ENCODE data around the gene NUDT19. TPM values are rescaled to one million over a fixed set of nuclear protein-coding genes. Genes with fewer than 3 reads are reported as not detected.
"Not testable (repeated sequence)": the region's sequence is repeated elsewhere in the genome, so short reads cannot be mapped to it uniquely, and the experiment has no call there.

Gene NUDT19
- total RNA-seq, 1 experiment from 2014 or later: 35.8 TPM

DNA sequence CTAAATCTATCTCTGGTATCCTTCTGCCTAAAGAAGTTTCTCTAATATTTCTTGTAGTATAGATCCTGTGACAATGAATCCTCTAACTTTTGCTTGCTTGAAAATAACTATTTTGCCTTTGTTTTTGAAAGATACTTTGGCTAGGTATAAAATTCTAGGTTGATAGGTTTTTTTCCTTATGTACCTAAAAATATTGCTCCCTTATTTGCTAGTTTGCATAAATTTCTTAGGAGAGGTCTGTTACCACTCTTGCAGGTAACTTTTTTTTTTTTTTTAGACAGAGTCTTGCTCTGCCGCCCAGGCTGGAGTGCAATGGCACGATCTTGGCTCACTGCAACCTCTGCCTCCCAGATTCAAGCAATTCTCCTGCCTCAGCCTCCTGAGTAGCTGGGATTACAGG lies 12.4 kb downstream of the NUDT19 start:
- DNase-seq (ENCODE audit: extremely low read depth, low read depth): not testable (repeated sequence)

DNA sequence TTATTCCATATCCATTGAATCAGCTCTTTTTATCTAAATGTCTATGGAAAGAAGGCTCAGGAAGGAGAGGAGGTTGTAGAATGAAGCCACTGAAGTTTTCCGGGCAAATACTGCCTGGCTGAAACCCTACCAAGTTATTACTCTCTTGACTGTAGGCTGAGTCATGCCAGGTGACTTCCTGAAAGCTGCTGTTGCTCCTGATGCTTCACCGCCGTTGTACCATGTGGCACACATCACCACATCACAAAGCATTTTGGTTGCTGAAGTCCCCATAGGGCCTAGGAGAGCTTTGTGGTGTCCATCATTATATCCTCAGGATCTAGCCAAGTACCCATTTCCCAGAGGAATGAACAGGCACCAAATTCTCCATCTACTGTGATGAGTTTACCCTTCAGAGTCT lies 16.8 kb downstream of the NUDT19 start:
- no peak for DNase-seq (ENCODE audit: extremely low read depth, low read depth)

DNA sequence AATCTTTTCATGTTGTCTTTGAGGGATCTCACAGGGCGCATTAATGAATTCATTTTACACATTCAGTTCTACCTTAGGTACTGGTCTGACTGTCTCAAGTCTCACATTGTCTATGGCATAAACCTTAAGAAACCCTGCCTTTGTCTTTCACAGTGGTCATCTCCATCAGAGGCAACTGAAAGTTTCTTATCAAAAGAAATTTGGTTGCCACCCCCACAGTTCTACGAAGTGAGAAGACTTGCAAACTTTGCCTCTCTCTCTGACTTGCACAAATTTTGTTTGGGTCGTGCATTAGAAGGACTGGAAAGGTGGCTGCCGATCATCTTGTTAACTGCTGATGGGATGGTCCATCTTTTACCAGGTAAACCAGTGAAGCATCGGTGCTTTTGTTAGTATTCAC lies 17.4 kb downstream of the NUDT19 start:
- DNase-seq (ENCODE audit: extremely low read depth, low read depth): no peak

- DNase-seq (ENCODE audit: extremely low read depth, low read depth): no peak
These were observed 20.1 kb downstream of the NUDT19 start for GRCh38 chr19:32711747-32712146.

DNA sequence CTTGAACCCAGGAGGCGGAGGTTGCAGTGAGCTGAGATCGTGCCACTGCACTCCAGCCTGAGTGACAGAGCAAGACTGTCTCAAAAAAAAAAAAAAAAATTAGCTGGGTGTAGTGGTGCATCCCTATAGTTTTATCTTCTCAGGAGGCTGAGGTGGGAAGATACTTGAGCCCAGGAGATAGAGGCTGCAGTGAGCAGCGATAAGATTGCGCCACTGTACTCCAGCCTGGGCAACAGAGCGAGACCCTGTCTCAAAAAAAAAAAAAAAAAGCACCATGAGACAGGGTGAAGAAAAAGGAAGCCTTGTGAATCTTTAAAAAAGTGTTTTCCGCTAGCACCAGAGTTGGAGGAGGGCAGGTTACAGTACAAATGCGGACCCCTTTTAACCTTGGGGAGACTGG lies 24.6 kb downstream of the NUDT19 start:
- not testable (repeated sequence) for DNase-seq (ENCODE audit: extremely low read depth, low read depth)

GRCh38 chr19:32717496-32717895 lies 25.9 kb downstream of the NUDT19 start:
- no peak for DNase-seq (ENCODE audit: extremely low read depth, low read depth)

DNA sequence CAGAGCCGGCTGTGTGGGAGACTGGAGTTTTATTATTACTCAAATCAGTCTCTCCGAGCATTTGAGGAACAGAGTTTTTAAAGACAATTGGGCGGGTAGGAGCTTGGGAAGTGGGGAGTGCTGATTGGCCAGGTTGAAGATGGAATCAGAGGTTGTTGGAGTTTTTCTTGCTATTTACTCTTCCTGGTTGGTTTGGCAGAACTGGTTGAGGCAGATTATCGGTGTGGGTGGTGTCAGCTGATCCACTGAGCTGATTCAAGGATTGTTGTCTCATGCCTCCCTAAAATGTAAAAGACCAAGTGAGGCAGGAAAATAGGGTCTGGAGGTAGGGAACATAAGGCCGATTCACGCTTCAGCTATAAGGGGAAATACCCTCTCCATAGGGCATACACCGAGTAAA lies 26.7 kb downstream of the NUDT19 start:
- DNase-seq (ENCODE audit: extremely low read depth, low read depth): no peak

- no peak for DNase-seq (ENCODE audit: extremely low read depth, low read depth)
These were observed 28.0 kb downstream of the NUDT19 start, which contains the start of gene TDRD12 for GRCh38 chr19:32719611-32720059. Gene TDRD12 (plus strand): TSS chr19:32719767. CDS start chr19:32720073, 306 bp downstream.

DNA sequence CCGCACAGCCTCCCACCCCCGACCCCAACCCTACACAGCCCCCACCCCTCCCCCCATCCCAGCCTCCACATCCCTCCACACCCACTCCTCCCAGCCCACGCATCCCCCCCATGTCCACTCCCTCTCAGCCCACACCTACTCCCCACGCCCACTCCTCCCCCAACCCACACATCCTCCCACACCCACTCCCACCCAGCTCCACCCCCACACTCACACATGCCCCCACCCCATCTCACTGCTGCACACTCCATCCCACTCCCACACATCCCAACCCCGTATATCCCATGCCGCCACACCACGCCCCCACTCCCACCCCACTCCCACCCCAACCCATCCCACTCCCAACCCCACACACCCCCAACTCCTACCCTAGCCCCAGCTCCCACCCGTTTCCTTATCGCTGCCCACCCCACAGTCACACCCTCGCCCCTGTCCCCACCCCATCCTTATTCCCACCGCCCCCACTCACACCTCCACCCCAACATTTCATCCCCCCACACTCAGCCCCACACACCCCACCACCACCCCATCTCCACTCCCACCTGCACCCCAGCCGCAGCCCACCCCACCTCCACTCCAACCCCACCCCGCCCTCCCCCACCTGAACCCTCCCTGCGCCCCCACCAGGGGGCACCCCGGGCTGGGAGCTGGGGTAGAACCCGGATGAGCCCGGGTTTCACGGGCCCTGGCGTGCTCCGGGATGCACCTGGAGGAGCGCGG lies 28.8 kb downstream of the NUDT19 start:
- no peak for DNase-seq (ENCODE audit: extremely low read depth, low read depth)

DNA sequence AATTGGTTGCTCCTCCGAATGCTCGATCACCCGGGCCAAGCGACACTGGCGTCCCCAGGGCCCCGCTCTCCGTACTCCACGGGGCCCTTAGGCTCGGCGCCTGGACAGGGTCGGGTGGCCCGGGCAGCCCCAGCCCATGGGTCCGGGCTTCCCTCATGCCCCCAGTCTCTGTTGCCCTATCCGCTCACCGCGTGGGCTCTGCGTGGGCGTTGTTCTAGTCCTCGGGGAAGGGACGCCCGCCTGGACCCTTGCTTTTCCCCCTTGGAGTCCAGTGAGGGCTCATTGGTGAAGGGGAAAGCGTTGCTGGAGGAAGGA lies 29.3 kb downstream of the NUDT19 start:
- no peak for DNase-seq (ENCODE audit: extremely low read depth, low read depth)

DNA sequence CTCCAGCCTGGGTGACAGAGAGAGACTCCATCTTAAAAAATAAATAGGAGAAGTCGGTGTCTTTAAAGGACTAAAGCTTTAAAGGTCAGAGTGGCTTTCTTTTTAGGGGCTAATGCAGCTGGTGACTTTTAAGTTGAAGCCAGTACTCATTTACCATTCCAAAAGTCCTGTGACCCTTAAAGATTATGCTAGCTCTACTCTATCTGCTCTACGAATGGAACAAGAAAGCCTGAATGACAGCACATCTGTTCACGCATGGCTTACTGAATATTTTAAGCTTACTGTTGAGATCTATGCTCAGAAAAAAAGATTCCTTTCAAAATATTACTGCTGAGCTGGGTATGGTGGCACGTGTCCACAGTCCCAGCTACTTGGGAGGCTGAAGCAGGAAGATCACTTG lies 44.3 kb downstream of the NUDT19 start:
- DNase-seq (ENCODE audit: extremely low read depth, low read depth): no peak

- DNase-seq (ENCODE audit: extremely low read depth, low read depth): no peak
These were observed 51.4 kb downstream of the NUDT19 start for GRCh38 chr19:32743021-32743420.

GRCh38 chr19:32743447-32743846 lies 51.8 kb downstream of the NUDT19 start:
- no peak for DNase-seq (ENCODE audit: extremely low read depth, low read depth)

- no peak for DNase-seq (ENCODE audit: extremely low read depth, low read depth)
These were observed 53.1 kb downstream of the NUDT19 start for GRCh38 chr19:32744555-32745325.

GRCh38 chr19:32745594-32746251 lies 54.1 kb downstream of the NUDT19 start:
- DNase-seq (ENCODE audit: extremely low read depth, low read depth): not testable (repeated sequence)

GRCh38 chr19:32746631-32747196 lies 55.1 kb downstream of the NUDT19 start:
- DNase-seq (ENCODE audit: extremely low read depth, low read depth): not testable (repeated sequence)

- DNase-seq (ENCODE audit: extremely low read depth, low read depth): no peak
These were observed 56.9 kb downstream of the NUDT19 start for GRCh38 chr19:32748497-32748896.

GRCh38 chr19:32748948-32749347 lies 57.3 kb downstream of the NUDT19 start:
- DNase-seq (ENCODE audit: extremely low read depth, low read depth): no peak

- DNase-seq (ENCODE audit: extremely low read depth, low read depth): no peak
These were observed 57.7 kb downstream of the NUDT19 start for GRCh38 chr19:32749361-32749760.

DNA sequence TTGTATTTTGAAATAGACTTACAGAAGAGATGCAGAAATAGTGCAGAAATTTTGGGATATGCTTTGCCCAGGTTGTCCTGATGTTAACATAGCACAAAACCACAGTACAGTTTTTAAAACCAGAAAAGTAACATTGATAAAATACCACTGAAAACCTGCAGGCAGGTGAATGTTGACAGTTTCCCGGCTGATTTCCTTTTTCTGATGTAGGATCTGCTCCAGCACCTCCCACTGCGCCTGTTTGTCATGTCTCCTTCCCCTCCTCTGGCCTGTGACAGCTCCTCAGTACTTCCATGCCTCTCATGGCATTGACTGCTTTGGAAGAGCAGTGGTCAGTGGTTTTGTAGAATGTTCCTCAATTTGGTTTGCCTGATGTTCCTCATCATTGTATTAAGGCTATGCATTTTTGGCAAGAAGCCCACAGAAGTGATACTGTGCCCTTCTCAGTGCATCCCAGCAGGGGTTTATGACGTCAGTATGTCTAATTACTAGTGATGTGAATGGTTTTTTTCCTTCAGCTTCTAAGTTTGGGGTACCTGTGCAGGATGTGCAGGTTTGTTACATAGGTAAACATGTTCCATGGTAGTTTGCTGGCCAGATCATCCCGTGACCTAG lies 58.9 kb downstream of the NUDT19 start:
- DNase-seq (ENCODE audit: extremely low read depth, low read depth): no peak

DNA sequence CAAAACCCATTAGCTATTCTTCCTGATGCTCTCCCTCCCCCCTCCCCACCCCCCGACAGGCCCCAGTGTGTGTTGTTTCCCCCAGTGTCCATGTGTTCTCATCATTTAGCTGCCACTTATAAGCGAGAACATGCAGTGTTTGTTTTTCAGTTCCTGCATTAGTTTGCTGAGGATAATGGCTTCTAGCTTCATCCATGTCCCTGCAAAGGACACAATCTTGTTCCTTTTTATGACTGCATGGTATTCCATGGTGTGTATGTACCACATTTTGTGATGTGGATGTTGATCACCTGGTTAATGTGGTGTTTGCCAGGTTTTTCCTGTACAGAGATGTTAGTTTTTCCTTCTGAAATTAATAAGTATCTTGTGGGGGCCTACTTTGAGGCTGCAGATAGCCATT lies 59.4 kb downstream of the NUDT19 start:
- no peak for DNase-seq (ENCODE audit: extremely low read depth, low read depth)
